Keratinocyte (primary cell): ENCODE results near the gene PLCL1.

ENCODE experiments used
- EZH2 ChIP-seq: IDR thresholded peaks from one replicate; pipeline ENCODE4 v1.6.1; 2012; ENCODE audit warnings: inconsistent platforms, mild to moderate bottlenecking, low read length, moderate library complexity
- TF ChIP-seq, protein P1 (sequence below), 3 experiments: IDR thresholded peaks in 1 of 3; conservative IDR thresholded peaks in 1 of 3; optimal IDR thresholded peaks in 1 of 3; 2 replicates in 2 of 3; 3 replicates in 1 of 3; pipeline versions ENCODE3 to v1.5.1; 2011; ENCODE audit warnings: low read length in 3 of 3, mild to moderate bottlenecking in 3 of 3, moderate library complexity in 2 of 3, control low read depth in 1 of 3, inconsistent platforms in 1 of 3; ENCODE audit not compliant: insufficient read depth in 2 of 3; ENCODE audit errors: extremely low read depth in 1 of 3

DNA sequence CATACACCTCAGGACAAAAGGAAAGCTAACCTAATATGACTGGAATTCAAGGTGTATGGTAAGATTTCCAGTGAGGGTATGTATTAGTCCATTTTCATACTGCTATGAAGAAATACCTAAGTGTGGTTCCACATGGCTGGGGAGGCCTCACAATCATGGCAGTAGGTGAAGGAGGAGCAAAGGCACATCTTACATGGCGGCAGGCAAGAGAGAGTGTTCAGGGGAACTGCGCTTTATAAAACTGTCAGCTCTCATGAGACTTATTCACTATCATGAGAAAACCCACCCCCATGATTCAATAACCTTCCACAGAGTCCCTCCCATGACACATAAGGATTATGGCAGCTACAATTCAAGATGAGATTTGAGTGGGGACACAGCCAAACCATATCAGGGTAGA, 186.0 kb downstream of the PLCL1 start:
- TF ChIP-seq, protein P1, sequence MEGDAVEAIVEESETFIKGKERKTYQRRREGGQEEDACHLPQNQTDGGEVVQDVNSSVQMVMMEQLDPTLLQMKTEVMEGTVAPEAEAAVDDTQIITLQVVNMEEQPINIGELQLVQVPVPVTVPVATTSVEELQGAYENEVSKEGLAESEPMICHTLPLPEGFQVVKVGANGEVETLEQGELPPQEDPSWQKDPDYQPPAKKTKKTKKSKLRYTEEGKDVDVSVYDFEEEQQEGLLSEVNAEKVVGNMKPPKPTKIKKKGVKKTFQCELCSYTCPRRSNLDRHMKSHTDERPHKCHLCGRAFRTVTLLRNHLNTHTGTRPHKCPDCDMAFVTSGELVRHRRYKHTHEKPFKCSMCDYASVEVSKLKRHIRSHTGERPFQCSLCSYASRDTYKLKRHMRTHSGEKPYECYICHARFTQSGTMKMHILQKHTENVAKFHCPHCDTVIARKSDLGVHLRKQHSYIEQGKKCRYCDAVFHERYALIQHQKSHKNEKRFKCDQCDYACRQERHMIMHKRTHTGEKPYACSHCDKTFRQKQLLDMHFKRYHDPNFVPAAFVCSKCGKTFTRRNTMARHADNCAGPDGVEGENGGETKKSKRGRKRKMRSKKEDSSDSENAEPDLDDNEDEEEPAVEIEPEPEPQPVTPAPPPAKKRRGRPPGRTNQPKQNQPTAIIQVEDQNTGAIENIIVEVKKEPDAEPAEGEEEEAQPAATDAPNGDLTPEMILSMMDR (optimal IDR thresholded peaks at IDR 0.05 in 1 of 3, IDR thresholded peaks at IDR 0.05 in 1 of 3, conservative IDR thresholded peaks at IDR 0.05 in 1 of 3; ENCODE audit: extremely low read depth in 1 of 3, insufficient read depth in 2 of 3, low read length in 3 of 3), result no peak
- no peak for TF ChIP-seq EZH2
